ENCODE results near the gene GATD1.

DNA sequence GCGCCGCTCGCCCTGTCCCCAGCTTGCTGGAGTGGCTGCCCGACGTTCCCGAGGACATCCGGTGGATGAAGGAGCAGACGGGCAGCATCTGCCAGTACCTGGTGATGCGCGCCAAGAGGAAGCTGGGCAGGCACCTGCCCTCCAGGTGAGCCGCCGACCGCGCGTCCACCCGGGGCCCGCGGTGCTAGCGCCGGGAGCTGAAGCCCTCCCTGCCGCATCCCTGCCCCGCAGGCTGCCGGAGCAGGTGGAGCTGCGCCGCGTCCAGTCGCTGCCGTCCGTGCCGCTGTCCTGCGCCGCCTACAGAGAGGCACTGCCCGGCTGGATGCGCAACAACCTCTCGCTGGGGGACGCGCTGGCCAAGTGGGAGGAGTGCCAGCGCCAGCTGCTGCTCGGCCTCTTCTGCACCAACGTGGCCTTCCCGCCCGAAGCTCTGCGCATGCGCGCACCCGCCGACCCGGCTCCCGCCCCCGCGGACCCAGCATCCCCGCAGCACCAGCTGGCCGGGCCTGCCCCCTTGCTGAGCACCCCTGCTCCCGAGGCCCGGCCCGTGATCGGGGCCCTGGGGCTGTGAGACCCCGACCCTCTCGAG lies 47.1 kb upstream of the GATD1 start:
- TF ChIP-seq, protein P1, sequence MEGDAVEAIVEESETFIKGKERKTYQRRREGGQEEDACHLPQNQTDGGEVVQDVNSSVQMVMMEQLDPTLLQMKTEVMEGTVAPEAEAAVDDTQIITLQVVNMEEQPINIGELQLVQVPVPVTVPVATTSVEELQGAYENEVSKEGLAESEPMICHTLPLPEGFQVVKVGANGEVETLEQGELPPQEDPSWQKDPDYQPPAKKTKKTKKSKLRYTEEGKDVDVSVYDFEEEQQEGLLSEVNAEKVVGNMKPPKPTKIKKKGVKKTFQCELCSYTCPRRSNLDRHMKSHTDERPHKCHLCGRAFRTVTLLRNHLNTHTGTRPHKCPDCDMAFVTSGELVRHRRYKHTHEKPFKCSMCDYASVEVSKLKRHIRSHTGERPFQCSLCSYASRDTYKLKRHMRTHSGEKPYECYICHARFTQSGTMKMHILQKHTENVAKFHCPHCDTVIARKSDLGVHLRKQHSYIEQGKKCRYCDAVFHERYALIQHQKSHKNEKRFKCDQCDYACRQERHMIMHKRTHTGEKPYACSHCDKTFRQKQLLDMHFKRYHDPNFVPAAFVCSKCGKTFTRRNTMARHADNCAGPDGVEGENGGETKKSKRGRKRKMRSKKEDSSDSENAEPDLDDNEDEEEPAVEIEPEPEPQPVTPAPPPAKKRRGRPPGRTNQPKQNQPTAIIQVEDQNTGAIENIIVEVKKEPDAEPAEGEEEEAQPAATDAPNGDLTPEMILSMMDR (IDR thresholded peaks at IDR 0.05) = no peak
- TF ChIP-seq POLR2A (IDR thresholded peaks at IDR 0.05) = no peak

Measured in tibial nerve (tissue), 3 donors.